IMR-90 (cell line): ENCODE data around the gene ZFR.

Experiments used
- BHLHE40 ChIP-seq: fragments of 150-350 bp; IDR thresholded peaks from 2 replicates; pipeline ENCODE4 v1.6.1; 2016; ENCODE audit warnings: mild to moderate bottlenecking, low read depth, low read length
- CEBPB ChIP-seq: IDR thresholded peaks from 2 replicates; pipeline ENCODE4 v1.6.1; 2012; ENCODE audit warnings: low read depth, low read length, improper control_type of control experiment
- CTCF ChIP-seq: conservative IDR thresholded peaks from 2 replicates; pipeline ENCODE4 v1.5.1; 2012; ENCODE audit warnings: mild to moderate bottlenecking, low read depth, low read length, improper control_type of control experiment
- ELK1 ChIP-seq: fragments of 150-350 bp; IDR thresholded peaks from 2 replicates; pipeline ENCODE4 v1.6.1; 2016; ENCODE audit warnings: low read depth, mild to moderate bottlenecking, low read length, moderate library complexity, borderline replicate concordance
- MAFK ChIP-seq: IDR thresholded peaks from 2 replicates; pipeline ENCODE4 v1.6.1; 2012; ENCODE audit warnings: low read depth, low read length, improper control_type of control experiment
- POLR2A ChIP-seq: IDR thresholded peaks from 2 replicates; pipeline ENCODE4 v1.6.1; 2012; ENCODE audit warnings: mild to moderate bottlenecking, low read depth, low read length
- RAD21 ChIP-seq: IDR thresholded peaks from 2 replicates; pipeline ENCODE4 v1.6.1; 2012; ENCODE audit warnings: low read length, improper control_type of control experiment
- RFX5 ChIP-seq: IDR thresholded peaks from 2 replicates; pipeline ENCODE4 v1.8.0; 2012; ENCODE audit warnings: low read depth, mild to moderate bottlenecking, low read length, moderate library complexity
- USF2 ChIP-seq: fragments of 150-350 bp; IDR thresholded peaks from 2 replicates; pipeline ENCODE4 v1.6.1; 2017; ENCODE audit warnings: mild to moderate bottlenecking, antibody characterized with exemption, low read length, low read depth

- TF ChIP-seq CTCF (no peak), RFX5 (no peak), POLR2A (no peak), MAFK (no peak), USF2 (no peak), CEBPB (no peak), BHLHE40 (no peak), RAD21 (no peak), ELK1 (no peak)
Measured at GRCh38 chr5:32360906-32361305, 83.6 kb downstream of the ZFR start.
